Measurements from ENCODE around the gene FDX2.
"Not testable (repeated sequence)": the region's sequence is repeated elsewhere in the genome, so short reads cannot be mapped to it uniquely, and the experiment has no call there.

FDX2 gene

GRCh38 chr19:10315335-10316214 is at the start of gene FDX2:
Gene FDX2 (minus strand): TSS chr19:10316015. CDS start chr19:10315996, 19 bp downstream.
- DNase-seq (ENCODE audit: low read depth in 2 of 3, low spot score in 2 of 3): peak; percentile 79 to 90 (median 84)

GRCh38 chr19:10365518-10365917 is 49.7 kb upstream of the FDX2 start:
- no peak for DNase-seq (ENCODE audit: low read depth in 2 of 3, low spot score in 2 of 3)

GRCh38 chr19:10364644-10365043 is 48.8 kb upstream of the FDX2 start:
- no peak for DNase-seq (ENCODE audit: low read depth in 2 of 3, low spot score in 2 of 3)

GRCh38 chr19:10363789-10364281 is 48.0 kb upstream of the FDX2 start:
- no peak for DNase-seq (ENCODE audit: low read depth in 2 of 3, low spot score in 2 of 3)

DNA sequence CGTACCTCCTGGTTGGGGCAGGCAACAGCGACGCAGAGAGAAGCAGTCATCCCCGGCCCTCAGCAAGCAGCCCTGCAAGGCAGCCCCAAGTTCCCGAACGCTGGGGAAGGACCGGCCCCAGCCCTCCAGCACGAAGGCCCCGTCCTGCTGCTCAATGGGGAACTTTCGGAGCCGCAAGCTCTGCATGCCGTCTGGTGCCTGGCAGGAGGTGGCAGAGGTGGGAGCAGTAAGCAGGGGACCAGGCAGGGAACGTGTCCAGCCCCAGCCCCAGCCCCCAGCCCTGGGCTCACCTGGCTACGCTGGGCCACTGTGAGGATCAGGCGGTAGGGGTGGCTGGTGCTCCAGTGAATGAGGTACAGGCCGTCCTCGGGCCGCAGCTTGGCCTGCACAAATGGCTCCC is 46.4 kb upstream of the FDX2 start:
- no peak for DNase-seq (ENCODE audit: low read depth in 2 of 3, low spot score in 2 of 3)

GRCh38 chr19:10361569-10362011 is 45.8 kb upstream of the FDX2 start:
- DNase-seq (ENCODE audit: low read depth in 2 of 3, low spot score in 2 of 3): no peak

DNA sequence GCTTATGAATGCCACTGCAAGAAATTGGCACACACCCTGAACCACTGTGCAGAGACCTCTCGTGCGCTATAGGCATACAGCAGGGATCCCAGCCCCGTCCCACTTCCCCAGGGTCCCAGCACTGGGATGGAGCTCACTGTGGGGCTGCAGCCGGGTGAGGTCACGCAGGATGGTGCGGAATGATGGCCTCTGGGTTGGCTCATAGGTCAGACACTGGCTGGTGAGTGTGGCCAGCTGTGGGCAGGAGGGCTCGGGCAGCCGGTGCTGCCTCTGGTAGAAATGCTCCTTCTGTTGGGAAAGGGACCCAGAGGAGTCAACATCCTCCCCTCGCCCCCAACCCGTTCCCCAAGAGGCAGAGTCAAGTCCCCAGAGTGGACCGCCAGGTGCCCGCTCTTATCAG is 40.6 kb upstream of the FDX2 start:
- DNase-seq (ENCODE audit: low read depth in 2 of 3, low spot score in 2 of 3): no peak

GRCh38 chr19:10353793-10354391 is 38.1 kb upstream of the FDX2 start:
- DNase-seq (ENCODE audit: low read depth in 2 of 3, low spot score in 2 of 3): peak in 1 of 3 experiments; percentile 29

DNA sequence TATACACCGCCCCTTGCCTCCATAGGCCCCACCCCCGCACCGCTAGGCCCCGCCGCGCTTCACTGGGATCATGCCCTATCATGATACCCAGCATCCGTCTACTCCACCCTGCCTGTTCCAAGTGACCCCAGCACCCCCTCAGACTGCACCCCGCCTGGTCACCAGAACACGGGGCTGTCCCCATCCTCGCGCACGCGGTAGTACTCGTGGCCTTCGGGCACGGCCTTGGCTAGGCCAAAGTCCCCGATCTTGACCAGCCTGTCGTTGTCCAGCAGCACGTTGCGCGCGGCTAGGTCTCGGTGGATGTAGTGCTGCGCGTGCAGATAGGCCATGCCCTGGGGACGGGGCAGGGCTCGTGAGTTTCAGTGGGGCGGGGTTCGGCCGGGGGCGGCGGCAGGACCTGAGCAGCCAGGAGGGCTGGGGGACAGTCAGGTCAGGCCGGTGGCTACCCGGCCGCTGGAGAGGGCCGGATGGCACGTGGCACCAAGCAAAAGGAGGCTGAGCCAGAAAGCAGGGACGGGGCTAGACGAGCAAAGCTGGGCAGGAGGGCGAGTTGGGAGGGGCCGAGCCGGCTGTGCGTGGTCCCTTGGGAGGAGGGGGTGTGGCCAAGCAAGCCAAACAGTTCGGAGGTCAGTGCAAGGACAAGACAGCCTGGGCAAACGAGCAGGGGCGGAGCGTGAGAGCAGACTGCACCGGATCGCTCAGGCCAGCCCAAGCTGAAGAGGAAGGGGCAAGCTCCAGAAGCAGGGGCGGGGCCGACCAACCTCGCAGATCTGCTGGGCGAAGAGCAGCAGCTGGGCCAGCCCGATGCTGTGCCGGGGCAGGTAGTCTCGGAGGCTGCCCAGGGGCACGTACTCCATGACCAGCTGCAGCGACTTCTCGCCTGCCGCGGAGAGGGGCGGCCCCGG is 37.2 kb upstream of the FDX2 start:
- DNase-seq (ENCODE audit: low read depth in 2 of 3, low spot score in 2 of 3): no peak

DNA sequence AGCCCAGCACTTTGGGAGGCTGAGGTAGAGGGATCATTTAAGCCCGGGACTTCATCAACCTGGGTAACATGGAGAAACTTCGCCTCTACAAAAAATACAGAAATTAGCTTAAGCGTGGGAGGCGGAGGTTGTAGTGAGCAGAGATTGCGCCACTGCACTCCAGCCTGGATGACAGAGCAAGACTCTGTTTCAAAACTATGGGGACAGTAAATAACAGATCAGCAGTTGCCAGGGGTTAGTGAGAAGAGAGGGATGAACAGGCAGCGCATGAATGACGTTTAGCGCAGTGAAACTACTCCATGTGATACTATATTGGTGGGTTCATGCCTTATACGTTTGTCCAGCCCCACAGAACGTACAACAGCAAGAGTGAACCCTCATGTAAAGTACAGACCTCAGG is 30.7 kb upstream of the FDX2 start:
- no peak for DNase-seq (ENCODE audit: low read depth in 2 of 3, low spot score in 2 of 3)

DNA sequence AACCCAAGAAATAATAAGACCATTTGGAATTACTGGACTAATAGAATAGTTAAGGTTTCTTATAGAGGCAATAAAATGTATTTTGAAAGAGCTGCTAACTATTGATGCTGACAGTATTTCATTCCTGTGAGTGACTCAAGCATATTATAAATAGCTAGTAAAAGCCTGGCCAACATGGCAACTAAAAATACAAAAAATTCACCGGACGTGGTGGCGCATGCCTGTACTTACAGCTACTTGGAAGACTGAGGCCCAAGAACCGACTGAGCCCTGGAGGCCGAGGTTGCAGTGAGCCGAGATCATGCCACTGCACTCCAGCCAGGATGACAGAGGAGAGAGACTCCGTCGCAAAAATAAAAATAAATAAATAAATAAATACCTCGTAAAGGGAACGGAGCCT is 29.0 kb upstream of the FDX2 start:
- no peak for DNase-seq (ENCODE audit: low read depth in 2 of 3, low spot score in 2 of 3)

DNA sequence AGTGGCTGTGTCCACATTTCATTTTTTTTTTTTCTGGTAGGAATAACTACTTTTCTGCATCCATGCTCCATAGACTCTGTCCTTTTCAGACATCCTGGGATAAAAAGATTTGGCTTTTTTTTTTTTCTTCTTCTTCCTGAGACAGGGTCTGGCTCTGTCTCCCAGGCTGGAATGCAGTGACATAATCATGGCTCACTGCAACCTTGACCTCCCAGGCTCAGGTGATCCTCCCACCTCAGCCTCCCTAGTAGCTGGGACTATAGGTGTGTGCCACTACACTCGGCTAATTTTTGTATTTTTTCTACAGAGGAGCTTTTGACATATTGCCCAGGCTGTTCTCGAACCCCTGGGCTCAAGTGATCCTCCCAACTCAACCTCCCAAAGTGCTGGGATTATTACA is 27.7 kb upstream of the FDX2 start:
- no peak for DNase-seq (ENCODE audit: low read depth in 2 of 3, low spot score in 2 of 3)

DNA sequence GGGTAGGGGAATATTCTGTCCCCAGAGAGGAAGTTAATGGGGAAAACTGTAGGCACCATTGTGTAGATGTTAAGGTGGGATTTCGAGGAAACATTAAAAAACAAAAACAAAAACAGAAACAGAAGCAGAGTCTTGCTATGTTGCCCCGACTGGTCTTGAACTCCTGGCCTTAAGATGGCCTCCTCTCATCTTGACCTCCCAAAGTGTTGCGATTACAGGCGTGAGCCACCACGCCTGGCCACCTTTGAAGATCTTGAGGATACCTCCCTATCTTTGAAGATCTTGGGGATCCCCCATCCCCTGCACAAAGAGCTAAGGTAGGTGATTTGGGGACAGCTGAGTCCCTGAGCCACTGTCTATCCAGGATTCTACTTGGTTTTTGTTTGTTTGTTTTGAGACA is 24.2 kb upstream of the FDX2 start:
- DNase-seq (ENCODE audit: low read depth in 2 of 3, low spot score in 2 of 3): no peak

DNA sequence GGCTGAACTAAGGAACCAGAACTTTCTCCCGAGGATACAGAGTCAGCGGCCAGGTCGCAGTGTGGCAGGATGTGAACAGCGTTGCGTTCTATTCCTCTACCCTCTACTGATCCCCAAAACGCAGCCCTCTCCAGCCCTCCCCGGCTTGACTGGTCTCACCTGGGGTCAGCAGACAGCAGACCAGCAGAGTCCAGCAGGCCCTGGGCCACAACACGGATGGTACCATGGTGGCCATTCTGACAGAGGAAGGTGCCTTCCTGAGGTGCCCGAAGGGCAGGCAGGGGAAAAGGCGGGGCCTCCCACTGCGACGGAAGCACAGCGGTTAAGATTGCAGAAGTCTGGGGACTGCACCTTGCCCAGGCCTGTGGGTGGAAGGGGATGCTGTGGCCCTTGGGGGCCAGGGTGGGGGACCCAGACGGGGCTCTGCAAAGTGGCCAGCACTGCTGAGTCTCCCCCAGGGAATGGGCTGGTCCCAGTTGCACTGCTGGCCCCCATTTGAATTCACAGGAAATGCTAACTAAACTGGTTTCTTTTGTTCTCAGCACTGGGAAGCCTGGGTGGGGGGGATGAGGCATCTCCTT is 23.7 kb upstream of the FDX2 start, which contains the start of gene ICAM3:
Gene ICAM3 (minus strand): TSS at position 245 of the 581 bp plus-strand sequence. CDS start 10 bp downstream, at position 235.
- peak; percentile 48 to 50 (median 50) for DNase-seq (ENCODE audit: low read depth in 2 of 3, low spot score in 2 of 3)

- DNase-seq (ENCODE audit: low read depth in 2 of 3, low spot score in 2 of 3): no peak
These were observed 23.1 kb upstream of the FDX2 start for GRCh38 chr19:10338940-10339339.

DNA sequence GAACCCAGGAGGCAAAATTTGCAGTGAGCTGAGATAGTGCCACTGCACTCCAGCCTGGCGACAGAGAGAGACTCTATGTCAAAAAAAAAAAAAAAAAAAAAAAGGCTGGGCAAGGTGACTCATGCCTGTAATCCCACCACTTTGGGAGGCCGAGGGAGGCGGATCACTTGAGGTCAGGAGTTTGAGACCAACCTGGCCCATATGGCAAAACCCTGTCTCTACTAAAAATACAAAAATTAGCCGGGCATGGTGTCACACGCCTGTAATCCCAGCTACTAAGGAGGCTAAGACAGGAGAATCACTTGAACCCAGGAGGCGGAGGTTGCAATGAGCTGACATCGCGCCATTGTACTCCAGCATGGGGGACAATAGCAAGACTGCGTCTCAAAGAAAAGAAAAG is 20.9 kb upstream of the FDX2 start:
- DNase-seq (ENCODE audit: low read depth in 2 of 3, low spot score in 2 of 3): not testable (repeated sequence)

- DNase-seq (ENCODE audit: low read depth in 2 of 3, low spot score in 2 of 3): no peak
These were observed 19.7 kb upstream of the FDX2 start for GRCh38 chr19:10335352-10335985.

DNA sequence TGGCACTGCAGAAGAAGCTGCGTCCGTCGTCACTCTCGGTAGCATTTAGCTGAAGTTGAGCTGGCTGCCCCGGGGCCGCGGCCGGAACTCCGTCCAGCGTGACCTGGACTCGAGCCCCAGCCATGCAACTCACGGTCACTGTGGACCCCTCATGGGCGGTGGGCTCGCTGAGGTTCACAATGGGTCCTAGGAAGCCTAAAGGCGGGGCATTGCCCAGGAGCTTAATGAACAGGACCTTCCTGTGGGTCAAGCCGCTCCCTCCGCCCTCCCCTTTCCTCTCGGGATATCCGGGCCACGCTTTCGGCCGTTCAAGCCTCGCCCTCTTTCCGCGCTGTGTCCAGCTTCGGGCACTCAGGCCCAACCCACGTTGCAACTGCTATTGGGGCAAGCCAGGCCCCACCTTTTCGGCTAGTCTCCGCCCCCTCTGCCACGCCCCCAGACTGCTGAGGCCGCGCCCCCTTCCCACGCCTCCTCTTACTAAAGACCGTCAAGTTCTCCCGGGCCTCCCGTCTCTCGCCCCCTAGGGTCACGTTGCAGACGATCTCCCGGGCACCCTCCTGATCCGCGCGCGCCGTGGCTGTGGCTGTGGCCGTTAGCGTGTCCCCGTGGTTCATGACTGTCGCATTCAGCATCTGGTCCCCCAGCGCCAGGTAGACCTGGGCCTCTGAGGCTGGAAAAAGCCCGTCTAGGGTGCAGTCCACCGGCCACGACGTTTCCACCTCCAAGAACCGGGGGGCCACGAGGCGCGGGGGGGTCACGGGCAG is 19.0 kb upstream of the FDX2 start:
- DNase-seq (ENCODE audit: low read depth in 2 of 3, low spot score in 2 of 3): peak; percentile 38 to 62 (median 60)

- no peak for DNase-seq (ENCODE audit: low read depth in 2 of 3, low spot score in 2 of 3)
These were observed 18.2 kb upstream of the FDX2 start for GRCh38 chr19:10333758-10334587.
